HCT116 (cell line): ENCODE measurements around the gene PSMD11. TPM values are rescaled to one million over a fixed set of nuclear protein-coding genes. Genes with fewer than 3 reads are reported as not detected.

ENCODE experiments used
- ATAC-seq: fragments of 200-7000 bp; cut with Tn5 transposase; 2 replicates; pipeline ENCODE4 v1.9.1; 2020; ENCODE audit warnings: mild to moderate bottlenecking, moderate library complexity
- BruUV-seq: library from RNA; stranded (reverse); fragments of 400-500 nt; replicated peaks from 2 replicates; lab custom pipeline; 2021; lab: Mats Ljungman, UMichigan
- CTCF ChIA-PET: fragments of 300-600 bp; sonication (Branson Sonifier 250); formaldehyde crosslinking; loops from one replicate; lab custom pipeline; 2021; ENCODE audit warnings: antibody characterized with exemption; lab: Charles Lee
- POLR2A ChIA-PET: fragments of 300-600, 350-600 bp; sonication (Branson Sonifier 250); formaldehyde crosslinking; loops from one replicate; lab custom pipeline; 2021; ENCODE audit warnings: antibody characterized with exemption; lab: Charles Lee
- RAD21 ChIA-PET, 2 experiments: fragments of 300-600 bp; sonication (Branson Sonifier 250); formaldehyde crosslinking; loops; one replicate each; lab custom pipeline; 2023; ENCODE audit warnings: low total read pairs in 2 of 2; ENCODE audit not compliant: uncharacterized antibody in 2 of 2, unreplicated experiment in 2 of 2, low non-redundant PET in 1 of 2; lab: Charles Lee
- DNase-seq: peaks from one replicate; pipeline ENCODE4 v3.0.0-alpha.2; 2010; ENCODE audit warnings: low read depth, low spot score
- H2AFZ ChIP-seq: fragments of 200-600 bp; shearing (Covaris generic), sonication (generic); 2 replicates; pipeline ENCODE4 v1.6.1; 2017; ENCODE audit warnings: low read depth, mixed run types, mixed read lengths, antibody characterized with exemption, low read length; ENCODE audit not compliant: poor library complexity, severe bottlenecking
- H3K27ac ChIP-seq: 2 replicates; pipeline ENCODE4 v1.5.1; 2012; ENCODE audit warnings: low read depth, low read length
- H3K27me3 ChIP-seq: fragments of 200-600 bp; sonication (generic); 2 replicates; pipeline ENCODE4 v1.6.1; 2016; ENCODE audit warnings: mixed run types, low read length, mixed read lengths; ENCODE audit not compliant: insufficient read depth
- H3K36me3 ChIP-seq, 2 experiments: fragments of 200-500 bp in 1 of 2; fragments of 200-600 bp in 1 of 2; sonication (Bioruptor generic) in 1 of 2; sonication (generic) in 1 of 2; 2 replicates each; pipeline versions ENCODE4 v1.5.1 to v1.6.1; 2014 to 2016; ENCODE audit warnings: low read length in 2 of 2, inconsistent platforms in 1 of 2, mixed read lengths in 1 of 2, mixed run types in 1 of 2; ENCODE audit not compliant: insufficient read depth in 2 of 2, control insufficient read depth in 1 of 2
- H3K4me1 ChIP-seq, 2 experiments: fragments of 200-600 bp in 1 of 2; sonication (generic) in 1 of 2; 2 replicates each; pipeline versions ENCODE4 v1.5.1 to v1.6.1; 2012 to 2017; ENCODE audit warnings: low read length in 2 of 2, inconsistent platforms in 1 of 2, mild to moderate bottlenecking in 1 of 2, mixed read lengths in 1 of 2, mixed run types in 1 of 2, moderate library complexity in 1 of 2; ENCODE audit not compliant: insufficient read depth in 2 of 2, control insufficient read depth in 1 of 2
- H3K4me2 ChIP-seq: fragments of 200-600 bp; sonication (generic); 2 replicates; pipeline ENCODE4 v1.6.1; 2017; ENCODE audit warnings: mixed run types, low read length, mixed read lengths
- H3K4me3 ChIP-seq, 2 experiments: fragments of 200-600 bp in 1 of 2; sonication (generic) in 1 of 2; replicated peaks in 1 of 2; 2 replicates each; pipeline ENCODE4 v1.5.1; 2011 to 2016; ENCODE audit warnings: low read length in 2 of 2, control low read depth in 1 of 2, low read depth in 1 of 2, mild to moderate bottlenecking in 1 of 2, mixed read lengths in 1 of 2, mixed run types in 1 of 2
- H3K79me2 ChIP-seq: fragments of 200-600 bp; sonication (generic); 2 replicates; pipeline ENCODE4 v1.6.1; 2017; ENCODE audit warnings: mild to moderate bottlenecking, mixed run types, low read length, moderate library complexity, mixed read lengths; ENCODE audit not compliant: insufficient read depth
- H3K9ac ChIP-seq: fragments of 200-600 bp; sonication (generic); 2 replicates; pipeline ENCODE4 v1.6.1; 2016; ENCODE audit warnings: low read length, mixed read lengths
- H3K9me2 ChIP-seq: fragments of 200-600 bp; sonication (generic), shearing (Covaris generic); 2 replicates; pipeline ENCODE4 v1.6.1; 2017; ENCODE audit warnings: mixed run types, mild to moderate bottlenecking, moderate library complexity; ENCODE audit not compliant: insufficient read depth
- H3K9me3 ChIP-seq, 2 experiments: fragments of 200-500 bp in 1 of 2; fragments of 200-600 bp in 1 of 2; sonication (Bioruptor generic) in 1 of 2; sonication (generic) in 1 of 2; 2 replicates each; pipeline ENCODE4 v1.6.1; 2014 to 2017; ENCODE audit warnings: low read length in 2 of 2, mixed read lengths in 2 of 2, inconsistent platforms in 1 of 2, low read depth in 1 of 2, mild to moderate bottlenecking in 1 of 2, mixed run types in 1 of 2, moderate library complexity in 1 of 2; ENCODE audit not compliant: control insufficient read depth in 1 of 2, insufficient read depth in 1 of 2
- H4K20me1 ChIP-seq: fragments of 200-600 bp; sonication (generic), shearing (Covaris generic); 2 replicates; pipeline ENCODE4 v1.6.1; 2017; ENCODE audit warnings: mixed run types, mild to moderate bottlenecking, moderate library complexity; ENCODE audit not compliant: insufficient read depth
- CBX3 ChIP-seq: IDR thresholded peaks from 2 replicates; pipeline ENCODE4 v1.6.1; 2012; ENCODE audit warnings: low read depth
- EGR1 ChIP-seq: IDR thresholded peaks from 2 replicates; pipeline ENCODE4 v1.6.1; 2012; ENCODE audit warnings: low read depth
- EZH2 ChIP-seq: fragments of 200-600 bp; sonication (generic); IDR thresholded peaks from 2 replicates; pipeline ENCODE4 v1.6.1; 2017; ENCODE audit warnings: antibody characterized with exemption, mixed run types
- EZH2phosphoT487 ChIP-seq: fragments of 200-600 bp; IDR thresholded peaks from 2 replicates; pipeline ENCODE4 v1.6.1; 2018; ENCODE audit warnings: antibody characterized with exemption, borderline replicate concordance
- FOSL1 ChIP-seq: IDR thresholded peaks from 2 replicates; pipeline ENCODE4 v1.6.1; 2012; ENCODE audit warnings: low read depth
- POLR2AphosphoS5 ChIP-seq: IDR thresholded peaks from 2 replicates; pipeline ENCODE4 v1.6.1; 2011; ENCODE audit warnings: mild to moderate bottlenecking, low read depth, low read length, moderate library complexity
- REST ChIP-seq: IDR thresholded peaks from 2 replicates; pipeline ENCODE4 v1.6.1; 2012; ENCODE audit warnings: low read depth
- SP1 ChIP-seq: IDR thresholded peaks from 2 replicates; pipeline ENCODE4 v1.6.1; 2012; ENCODE audit warnings: low read depth
- TCF7L2 ChIP-seq: IDR thresholded peaks from 2 replicates; pipeline ENCODE4 v1.7.0; 2011; ENCODE audit warnings: borderline replicate concordance, inconsistent platforms; ENCODE audit not compliant: insufficient read depth, insufficient read length; ENCODE audit errors: extremely low read depth
- YY1 ChIP-seq: IDR thresholded peaks from 2 replicates; pipeline ENCODE4 v1.6.1; 2011; ENCODE audit warnings: low read length, low read depth, moderate library complexity, mild to moderate bottlenecking; ENCODE audit not compliant: insufficient replicate concordance; ENCODE audit errors: extremely low read depth
- ZBTB33 ChIP-seq: IDR thresholded peaks from 2 replicates; pipeline ENCODE4 v1.6.1; 2011; ENCODE audit warnings: mild to moderate bottlenecking, low read length, moderate library complexity; ENCODE audit not compliant: insufficient replicate concordance; ENCODE audit errors: extremely low read depth
- ZNF274 ChIP-seq: fragments of 200-500 bp; sonication (Bioruptor generic); IDR thresholded peaks from 2 replicates; pipeline ENCODE4 v1.6.1; 2014; ENCODE audit warnings: mild to moderate bottlenecking, low read depth, low read length, inconsistent platforms
- intact Hi-C: fragments of 100-400 bp; cut with micrococcal nuclease; formaldehyde crosslinking; loops from 2 replicates; pipeline ENCODE4 v1.10.0; 2022
- total RNA-seq: library from RNA; stranded (reverse); gene quantifications from one replicate; pipeline ENCODE4 v1.2.1, GENCODE V29; 2021; ENCODE audit not compliant: unreplicated experiment

PSMD11 gene
- total RNA-seq, 1 experiment from 2014 or later = 143 TPM

- ChIA-PET POLR2A (no interaction called here), RAD21 (no interaction called here)
- H3K4me1 ChIP-seq = peaks cover 21 to 47% of the 10 kb centered on the region in 2 experiments
- no peaks in the 10 kb centered on the region for H3K36me3 ChIP-seq
- no peaks in the 10 kb centered on the region for H4K20me1 ChIP-seq
- H3K4me3 ChIP-seq = no peak overlapping the region
- no peaks in the 10 kb centered on the region for H3K9me3 ChIP-seq
- TF ChIP-seq CBX3 (no peak), ZBTB33 (no peak), SP1 (no peak), POLR2AphosphoS5 (no peak), TCF7L2 (no peak), ZNF274 (no peak), YY1 (no peak), EZH2 (no peak), EGR1 (no peak), FOSL1 (no peak), REST (no peak), EZH2phosphoT487 (no peak)
- TF ChIP-seq, all 23 proteins: peak for 0
- Histone ChIP-seq H3K4me2 (no peak overlapping the region), H3K27ac (no peak overlapping the region), H3K27me3 (no peaks in the 10 kb centered on the region), H3K9ac (no peak overlapping the region), H3K79me2 (no peaks in the 10 kb centered on the region), H3K9me2 (no peaks in the 10 kb centered on the region), H2AFZ (no peak overlapping the region)
- DNase-seq (no peak), ATAC-seq (no peak)
- no TSS peak for BruUV-seq
- intact Hi-C loops = no loop called here
- CTCF ChIA-PET = interaction anchor here (1.0 kb wide), 1 partner anchor 34 kb away, joined by 3 read pairs; no protein-coding TSS in a partner anchor
Observed at GRCh38 chr17:32495359-32496231, 51.3 kb downstream of the PSMD11 start.
